ENCODE measurements around the gene TMC8. TPM values are rescaled to one million over a fixed set of nuclear protein-coding genes. Genes with fewer than 3 reads are reported as not detected.

Gene TMC8
- total RNA-seq, 4 donors from 2014 or later: 1.2 to 40.8 (median 9.8) TPM

GRCh38 chr17:78103311-78103710 lies 27.3 kb upstream of the TMC8 start:
- no peak for TF ChIP-seq EP300 (IDR thresholded peaks at IDR 0.05; ENCODE audit: low read depth)
- TF ChIP-seq POLR2A (IDR thresholded peaks at IDR 0.05): no peak
- no peak for TF ChIP-seq CTCF (IDR thresholded peaks at IDR 0.05)
- TF ChIP-seq POLR2AphosphoS5 (IDR thresholded peaks at IDR 0.05): no peak
- 75 to 85% methylated on average over 3 to 4 of the region's 4 CpGs for WGBS, 2 donors (ENCODE audit: low coverage in 1 of 2)
- Histone ChIP-seq H3K9me3 (no peaks in the 10 kb centered on the region), H3K4me1 (no peaks in the 10 kb centered on the region), H3K27ac (no peak overlapping the region), H3K4me3 (no peak overlapping the region), H3K36me3 (peaks cover 0 to 22% (median 5%) of the 10 kb centered on the region in 4 donors), H3K27me3 (no peaks in the 10 kb centered on the region)
- intact Hi-C loops (cut with DNase I; ENCODE audit: low total_unique reads) (no loop called here), in situ Hi-C loops (cut with MboI; ENCODE audit: low pct_ligation_motif_present in 1 of 4, low pct_unique_long_range_greater_than_20kb in 1 of 4, low sequenced_read_pairs in 3 of 4) (loop anchor here in 1 of 4 donors (10.0 kb wide), 1 partner anchor 141 kb away; no protein-coding TSS in a partner anchor)
- no peak for DNase-seq

DNA sequence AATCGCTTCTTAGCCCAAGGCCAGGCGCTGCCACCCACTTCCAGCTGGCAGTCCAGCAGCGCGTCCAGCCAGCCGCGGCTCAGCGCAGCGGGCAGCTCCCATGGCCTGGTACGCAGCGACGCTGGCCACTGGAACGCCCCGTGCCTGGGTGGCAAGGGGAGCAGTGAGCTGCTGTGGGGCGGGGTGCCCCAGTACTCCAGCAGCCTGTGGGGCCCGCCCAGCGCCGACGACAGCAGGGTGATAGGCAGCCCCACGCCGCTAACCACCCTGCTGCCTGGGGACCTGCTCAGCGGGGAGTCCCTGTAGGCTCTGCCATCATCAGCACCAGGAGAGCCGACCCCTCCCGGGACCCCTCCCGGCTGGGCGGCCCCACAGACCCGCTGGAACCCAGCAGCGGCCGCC lies 26.0 kb upstream of the TMC8 start:
- H3K9me3 ChIP-seq: no peaks in the 10 kb centered on the region
- no peak overlapping the region for H3K27ac ChIP-seq
- H3K27me3 ChIP-seq: no peaks in the 10 kb centered on the region
- DNase-seq: no peak
- WGBS, 2 donors (ENCODE audit: low coverage in 1 of 2): 96% methylated on average over 16 of the region's 28 CpGs; no CpG with 5 or more reads in 1 of the 2 donors
- intact Hi-C loops (cut with DNase I; ENCODE audit: low total_unique reads): no loop called here
- in situ Hi-C loops (cut with MboI; ENCODE audit: low pct_ligation_motif_present in 1 of 4, low pct_unique_long_range_greater_than_20kb in 1 of 4, low sequenced_read_pairs in 3 of 4): loop anchor here in 1 of 4 donors (10.0 kb wide), 1 partner anchor 140 kb away; no protein-coding TSS in a partner anchor
- H3K4me1 ChIP-seq: no peaks in the 10 kb centered on the region
- no peak overlapping the region for H3K4me3 ChIP-seq
- TF ChIP-seq CTCF (IDR thresholded peaks at IDR 0.05): no peak
- TF ChIP-seq EP300 (IDR thresholded peaks at IDR 0.05; ENCODE audit: low read depth): no peak
- TF ChIP-seq POLR2A (IDR thresholded peaks at IDR 0.05): no peak
- no peak for TF ChIP-seq POLR2AphosphoS5 (IDR thresholded peaks at IDR 0.05)
- H3K36me3 ChIP-seq: peaks cover 0 to 14% (median 0%) of the 10 kb centered on the region in 4 donors

GRCh38 chr17:78105101-78105500 lies 25.5 kb upstream of the TMC8 start:
- H3K27me3 ChIP-seq: no peaks in the 10 kb centered on the region
- intact Hi-C loops (cut with DNase I; ENCODE audit: low total_unique reads) (no loop called here), in situ Hi-C loops (cut with MboI; ENCODE audit: low pct_ligation_motif_present in 1 of 4, low pct_unique_long_range_greater_than_20kb in 1 of 4, low sequenced_read_pairs in 3 of 4) (loop anchor here in 1 of 4 donors (10.0 kb wide), 1 partner anchor 140 kb away; no protein-coding TSS in a partner anchor)
- H3K4me1 ChIP-seq: no peaks in the 10 kb centered on the region
- H3K9me3 ChIP-seq: no peaks in the 10 kb centered on the region
- peaks cover 0 to 11% (median 0%) of the 10 kb centered on the region in 4 donors for H3K36me3 ChIP-seq
- peak; percentile 3 for DNase-seq
- 86 to 89% methylated on average over 11 to 16 of the region's 16 CpGs for WGBS, 2 donors (ENCODE audit: low coverage in 1 of 2)
- no peak overlapping the region for H3K4me3 ChIP-seq
- no peak overlapping the region for H3K27ac ChIP-seq
- no peak for TF ChIP-seq POLR2AphosphoS5 (IDR thresholded peaks at IDR 0.05)
- no peak for TF ChIP-seq CTCF (IDR thresholded peaks at IDR 0.05)
- no peak for TF ChIP-seq POLR2A (IDR thresholded peaks at IDR 0.05)
- no peak for TF ChIP-seq EP300 (IDR thresholded peaks at IDR 0.05; ENCODE audit: low read depth)

GRCh38 chr17:78105551-78105950 lies 25.0 kb upstream of the TMC8 start:
- in situ Hi-C loops (cut with MboI; ENCODE audit: low pct_ligation_motif_present in 1 of 4, low pct_unique_long_range_greater_than_20kb in 1 of 4, low sequenced_read_pairs in 3 of 4): loop anchor here in 1 of 4 donors (10.0 kb wide), 1 partner anchor 139 kb away; no protein-coding TSS in a partner anchor
- Histone ChIP-seq H3K9me3 (no peaks in the 10 kb centered on the region), H3K4me1 (no peaks in the 10 kb centered on the region), H3K27me3 (no peaks in the 10 kb centered on the region), H3K36me3 (peaks cover 0 to 7% (median 0%) of the 10 kb centered on the region in 4 donors), H3K4me3 (no peak overlapping the region), H3K27ac (no peak overlapping the region)
- no peak for TF ChIP-seq POLR2AphosphoS5 (IDR thresholded peaks at IDR 0.05)
- no peak for TF ChIP-seq EP300 (IDR thresholded peaks at IDR 0.05; ENCODE audit: low read depth)
- no peak for TF ChIP-seq POLR2A (IDR thresholded peaks at IDR 0.05)
- no peak for TF ChIP-seq CTCF (IDR thresholded peaks at IDR 0.05)
- 63 to 66% methylated on average over 12 to 13 of the region's 13 CpGs for WGBS, 2 donors (ENCODE audit: low coverage in 1 of 2)
- intact Hi-C loops (cut with DNase I; ENCODE audit: low total_unique reads): no loop called here
- peak; percentile 0 for DNase-seq

Measured in transverse colon (tissue), 4 donors.